Trophoblast cell (in vitro differentiated cells and primary cell): ENCODE results near the gene OGDH.
A peak's percentile ranks its signal among the peaks of the same experiment; 100 is the strongest.

Experiments used
- DNase-seq, 2 donors: peaks; one replicate each; pipeline ENCODE4 v3.0.0-alpha.2; 2016
- H2AFZ ChIP-seq: 2 replicates; pipeline ENCODE4 v1.6.1; 2013; ENCODE audit warnings: low read length, moderate library complexity, mild to moderate bottlenecking; ENCODE audit not compliant: insufficient read depth, poor library complexity
- H2AK5ac ChIP-seq: 2 replicates; pipeline ENCODE4 v1.6.1; 2013; ENCODE audit warnings: mild to moderate bottlenecking, low read length
- H2BK120ac ChIP-seq: 2 replicates; pipeline ENCODE4 v1.6.1; 2013; ENCODE audit warnings: low read length, mild to moderate bottlenecking, moderate library complexity; ENCODE audit not compliant: insufficient read depth, poor library complexity
- H2BK12ac ChIP-seq: 2 replicates; pipeline ENCODE4 v1.6.1; 2013; ENCODE audit warnings: mild to moderate bottlenecking, low read length, moderate library complexity
- H2BK5ac ChIP-seq: 2 replicates; pipeline ENCODE4 v1.6.1; 2013; ENCODE audit warnings: low read length, low read depth, moderate library complexity, mild to moderate bottlenecking; ENCODE audit not compliant: poor library complexity
- H3K14ac ChIP-seq: 2 replicates; pipeline ENCODE4 v1.6.1; 2013; ENCODE audit warnings: mild to moderate bottlenecking, low read length
- H3K18ac ChIP-seq: 2 replicates; pipeline ENCODE4 v1.6.1; 2013; ENCODE audit warnings: mild to moderate bottlenecking, low read length
- H3K23ac ChIP-seq: 2 replicates; pipeline ENCODE4 v1.6.1; 2013; ENCODE audit warnings: low read length
- H3K27ac ChIP-seq: 2 replicates; pipeline ENCODE4 v1.5.1; 2013; ENCODE audit warnings: low read depth, mild to moderate bottlenecking, inconsistent platforms, low read length, moderate library complexity
- H3K27me3 ChIP-seq: 2 replicates; pipeline ENCODE4 v1.6.1; 2013; ENCODE audit warnings: inconsistent platforms, mild to moderate bottlenecking, low read length, moderate library complexity; ENCODE audit not compliant: insufficient read depth
- H3K36me3 ChIP-seq, 2 experiments: 1 replicate in 1 of 2; 2 replicates in 1 of 2; pipeline ENCODE4 v1.6.1; 2013; ENCODE audit warnings: low read length in 2 of 2, mild to moderate bottlenecking in 2 of 2, moderate library complexity in 1 of 2; ENCODE audit not compliant: insufficient read depth in 2 of 2, control insufficient read depth in 1 of 2
- H3K4ac ChIP-seq: 2 replicates; pipeline ENCODE4 v1.6.1; 2013; ENCODE audit warnings: low read depth, mild to moderate bottlenecking, low read length, moderate library complexity
- H3K4me1 ChIP-seq, 2 experiments: 1 replicate in 1 of 2; 2 replicates in 1 of 2; pipeline ENCODE4 v1.6.1; 2013; ENCODE audit warnings: low read length in 2 of 2, mild to moderate bottlenecking in 2 of 2, moderate library complexity in 1 of 2; ENCODE audit not compliant: insufficient read depth in 2 of 2, control insufficient read depth in 1 of 2
- H3K4me2 ChIP-seq: 2 replicates; pipeline ENCODE4 v1.6.1; 2013; ENCODE audit warnings: inconsistent platforms, mild to moderate bottlenecking, low read length, moderate library complexity
- H3K4me3 ChIP-seq: 2 replicates; pipeline ENCODE4 v1.5.1; 2013; ENCODE audit warnings: mild to moderate bottlenecking, low read depth, low read length, inconsistent platforms
- H3K79me1 ChIP-seq: one replicate; pipeline ENCODE4 v1.6.1; 2013; ENCODE audit warnings: low read length
- H3K79me2 ChIP-seq: 2 replicates; pipeline ENCODE4 v1.6.1; 2013; ENCODE audit warnings: low read length, mild to moderate bottlenecking; ENCODE audit not compliant: control insufficient read depth, insufficient read depth, poor library complexity
- H3K9ac ChIP-seq: 2 replicates; pipeline ENCODE4 v1.6.1; 2013; ENCODE audit warnings: mild to moderate bottlenecking, low read length
- H3K9me3 ChIP-seq: 2 replicates; pipeline ENCODE4 v1.6.1; 2013; ENCODE audit warnings: low read depth, mild to moderate bottlenecking, control low read depth, inconsistent platforms, low read length; ENCODE audit not compliant: insufficient read depth
- H4K12ac ChIP-seq: 2 replicates; pipeline ENCODE4 v1.6.1; 2013; ENCODE audit warnings: low read depth, mild to moderate bottlenecking, low read length, moderate library complexity
- H4K8ac ChIP-seq: 2 replicates; pipeline ENCODE4 v1.6.1; 2013; ENCODE audit warnings: low read depth, mild to moderate bottlenecking, low read length, moderate library complexity
- H4K91ac ChIP-seq: one replicate; pipeline ENCODE4 v1.6.1; 2013; ENCODE audit warnings: low read depth, mild to moderate bottlenecking, low read length, moderate library complexity
- WGBS: extraction: QIAGEN DNeasy Blood & Tissue Kit; methylation state at CpG from one replicate; pipeline ENCODE4 v1.1.7; 2013; ENCODE audit warnings: missing lambda C conversion rate; ENCODE audit not compliant: insufficient read length, insufficient coverage; ENCODE audit errors: extremely low coverage; 5-methylcytosine and 5-hydroxymethylcytosine counted together

OGDH gene

DNA sequence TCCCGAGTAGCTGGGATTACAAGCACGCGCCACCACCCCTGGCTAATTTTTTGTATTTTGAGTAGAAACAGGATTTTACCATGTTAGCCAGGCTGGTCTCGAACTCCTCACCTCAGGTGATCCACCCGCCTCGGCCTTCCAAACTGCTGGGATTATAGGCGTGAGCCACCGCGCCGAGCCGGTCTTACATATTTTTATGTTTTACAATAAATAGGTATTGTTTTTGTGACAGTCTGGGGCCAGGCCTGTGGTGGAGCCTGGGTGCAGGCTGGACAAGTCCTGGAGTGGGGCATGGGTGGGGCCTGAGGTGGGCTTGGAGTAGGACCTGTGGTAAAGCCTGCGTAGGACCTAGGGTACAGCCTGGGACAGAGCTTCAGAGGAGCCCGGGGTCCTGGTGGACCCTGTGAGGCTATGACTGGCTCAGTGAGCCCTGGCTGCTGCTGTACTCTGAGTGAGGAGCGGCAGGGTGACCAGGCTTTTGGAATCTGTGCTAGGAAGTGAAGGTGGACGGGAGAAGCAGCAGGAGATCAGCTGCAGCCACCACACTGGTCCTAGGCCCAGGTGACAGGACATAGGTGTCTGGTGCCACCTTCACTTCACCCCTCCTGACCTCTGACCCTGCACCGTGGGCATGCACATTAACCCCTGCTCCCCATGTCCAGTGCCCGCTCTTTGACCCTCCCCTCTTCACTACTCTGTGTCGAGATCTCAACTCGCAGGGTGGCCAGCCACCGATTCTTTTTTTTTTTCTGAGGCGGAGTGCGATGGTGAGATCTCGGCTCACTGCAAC, 132.6 kb downstream of the OGDH start:
- no CpG with 5 or more reads among the region's 23 CpGs for WGBS
- Histone ChIP-seq H4K12ac (no peak overlapping the region), H3K79me1 (no peaks in the 10 kb centered on the region), H3K9me3 (no peaks in the 10 kb centered on the region), H2AK5ac (no peak overlapping the region), H2AFZ (no peak overlapping the region), H3K18ac (no peak overlapping the region), H3K14ac (no peak overlapping the region), H3K4me3 (no peak overlapping the region), H2BK12ac (no peak overlapping the region), H3K36me3 (no peaks in the 10 kb centered on the region), H3K27ac (no peak overlapping the region), H4K91ac (no peak overlapping the region), H3K79me2 (no peaks in the 10 kb centered on the region), H4K8ac (no peak overlapping the region), H3K4me1 (peaks cover 2% of the 10 kb centered on the region in 2 experiments), H3K27me3 (peaks cover 4% of the 10 kb centered on the region), H2BK5ac (no peak overlapping the region), H3K23ac (no peak overlapping the region), H3K9ac (no peak overlapping the region), H3K4me2 (no peak overlapping the region), H3K4ac (no peak overlapping the region), H2BK120ac (no peak overlapping the region)
- peak in 1 of 2 donors; percentile 23 for DNase-seq

DNA sequence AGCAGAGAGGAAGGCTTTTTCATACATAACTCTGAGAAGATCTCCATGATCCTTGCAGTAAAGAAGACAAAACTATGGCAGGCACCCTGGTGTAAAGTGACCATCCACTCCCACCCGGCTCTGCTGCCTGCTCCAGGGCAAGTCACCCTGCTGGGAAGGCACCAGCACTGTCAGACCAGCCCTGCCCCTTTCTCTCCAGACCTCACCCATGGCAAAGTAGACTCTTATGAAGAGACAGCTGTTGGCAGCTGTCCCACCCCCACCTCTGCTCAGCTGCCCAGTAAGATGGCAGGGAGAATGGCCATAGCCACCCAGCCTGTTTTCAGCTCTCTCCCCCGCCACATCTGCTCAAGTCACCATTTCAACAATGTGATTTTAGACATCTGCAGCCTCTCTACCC, 133.6 kb downstream of the OGDH start:
- peaks cover 4% of the 10 kb centered on the region for H3K27me3 ChIP-seq
- H3K4me2 ChIP-seq = no peak overlapping the region
- H3K79me2 ChIP-seq = no peaks in the 10 kb centered on the region
- no peaks in the 10 kb centered on the region for H3K36me3 ChIP-seq
- peaks cover 2% of the 10 kb centered on the region in 2 experiments for H3K4me1 ChIP-seq
- no peak overlapping the region for H3K9ac ChIP-seq
- peak overlapping the region; percentile 35 for H3K4me3 ChIP-seq
- H4K8ac ChIP-seq = no peak overlapping the region
- H2AFZ ChIP-seq = no peak overlapping the region
- H3K9me3 ChIP-seq = no peaks in the 10 kb centered on the region
- no peak overlapping the region for H3K18ac ChIP-seq
- no CpG with 5 or more reads among the region's 2 CpGs for WGBS
- no peak overlapping the region for H3K14ac ChIP-seq
- no peak overlapping the region for H3K4ac ChIP-seq
- no peak for DNase-seq
- no peak overlapping the region for H2AK5ac ChIP-seq
- H4K12ac ChIP-seq = no peak overlapping the region
- H2BK120ac ChIP-seq = no peak overlapping the region
- H2BK5ac ChIP-seq = no peak overlapping the region
- no peaks in the 10 kb centered on the region for H3K79me1 ChIP-seq
- H3K23ac ChIP-seq = no peak overlapping the region
- H3K27ac ChIP-seq = no peak overlapping the region
- no peak overlapping the region for H2BK12ac ChIP-seq
- H4K91ac ChIP-seq = no peak overlapping the region

DNA sequence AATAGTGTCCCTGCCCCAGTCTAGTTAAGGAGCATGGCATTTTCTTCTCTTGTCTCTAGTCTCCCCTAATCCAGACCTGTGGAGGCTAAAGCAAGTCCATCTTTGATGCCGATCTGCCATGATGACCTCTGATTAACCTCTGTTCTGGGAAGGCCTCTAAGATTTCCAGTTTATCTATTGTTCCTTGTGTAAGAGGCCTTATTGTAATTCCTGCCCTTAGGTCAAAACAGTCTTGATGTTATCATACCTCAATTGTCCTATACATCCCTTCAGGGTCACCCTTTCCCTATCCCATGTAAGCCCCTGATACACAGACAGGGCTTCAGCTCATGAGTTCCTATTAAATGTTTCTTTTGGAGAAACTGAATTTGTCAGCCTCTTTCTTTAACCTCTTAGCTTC, 137.3 kb downstream of the OGDH start:
- peak in 1 of 2 donors; percentile 60 for DNase-seq
- H4K12ac ChIP-seq = no peak overlapping the region
- no peak overlapping the region for H3K23ac ChIP-seq
- H3K79me1 ChIP-seq = peaks cover 2% of the 10 kb centered on the region
- no peak overlapping the region for H4K91ac ChIP-seq
- no peak overlapping the region for H3K27ac ChIP-seq
- H3K14ac ChIP-seq = no peak overlapping the region
- peaks cover 2% of the 10 kb centered on the region for H3K79me2 ChIP-seq
- H3K4me1 ChIP-seq = peaks cover 2% of the 10 kb centered on the region in 2 experiments
- no peak overlapping the region for H3K9ac ChIP-seq
- no peak overlapping the region for H3K4me3 ChIP-seq
- no peak overlapping the region for H2AFZ ChIP-seq
- no peaks in the 10 kb centered on the region for H3K36me3 ChIP-seq
- no CpG with 5 or more reads among the region's 1 CpG for WGBS
- H3K4me2 ChIP-seq = no peak overlapping the region
- H4K8ac ChIP-seq = no peak overlapping the region
- no peak overlapping the region for H3K18ac ChIP-seq
- H2AK5ac ChIP-seq = no peak overlapping the region
- peaks cover 4% of the 10 kb centered on the region for H3K27me3 ChIP-seq
- no peak overlapping the region for H2BK120ac ChIP-seq
- no peak overlapping the region for H2BK12ac ChIP-seq
- H3K4ac ChIP-seq = no peak overlapping the region
- H3K9me3 ChIP-seq = no peaks in the 10 kb centered on the region
- no peak overlapping the region for H2BK5ac ChIP-seq

DNA sequence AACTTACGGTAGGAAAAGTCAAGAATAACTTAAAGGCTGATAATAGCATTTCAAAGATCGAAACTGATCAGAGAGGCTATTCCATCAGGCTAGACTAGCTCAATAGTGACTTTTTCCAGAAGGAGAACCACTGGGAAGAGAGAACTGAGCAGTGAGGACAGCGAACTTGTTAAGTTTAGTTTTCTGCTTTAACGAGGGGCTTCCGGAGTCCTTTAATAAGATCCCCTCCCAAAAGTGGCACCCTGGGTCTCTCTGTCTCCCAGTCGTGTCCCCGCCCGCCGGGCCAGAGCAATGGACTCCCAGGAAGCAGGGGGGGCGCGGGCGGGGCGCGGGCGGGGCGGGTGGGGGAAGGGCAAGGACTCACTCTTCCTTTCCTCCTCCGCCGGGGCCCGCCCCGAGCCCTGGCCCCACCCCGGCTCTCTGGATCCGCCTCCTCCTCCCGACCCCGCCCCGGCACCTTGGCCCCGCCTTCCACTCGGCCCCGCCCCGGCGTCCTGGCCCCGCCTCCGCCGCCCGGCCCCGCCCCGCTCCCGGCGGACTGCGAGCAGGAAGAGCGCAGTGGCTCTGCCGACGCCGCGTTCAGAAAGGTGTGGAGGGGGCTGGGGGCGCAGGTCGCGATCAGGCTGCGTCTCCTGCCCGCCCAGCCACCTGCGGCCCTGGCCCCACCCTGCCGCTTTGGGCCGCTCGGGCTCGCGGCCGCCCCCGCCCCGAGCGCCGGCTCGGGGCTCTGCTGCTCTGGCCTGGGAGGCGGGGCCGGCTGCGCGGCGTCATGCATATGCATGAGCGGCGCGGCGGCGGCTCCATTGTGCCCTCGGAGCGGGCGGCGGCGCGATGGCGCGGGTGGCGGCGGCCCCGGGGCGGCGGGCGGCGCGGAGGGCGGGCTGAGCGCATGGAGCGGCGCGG, 141.9 kb downstream of the OGDH start, which contains the start of gene ZMIZ2:
Gene ZMIZ2, plus strand, starts transcription at position 803 of the 903 bp plus-strand sequence. CDS start 7,403 bp downstream, outside the sequence.
- no peak within 1 kb of the TSS for H3K23ac ChIP-seq
- DNase-seq = peak; percentile 82 to 90
- peak within 1 kb of the TSS; percentile 38 for H2AK5ac ChIP-seq
- H3K79me2 ChIP-seq = peaks cover 6% of the 10 kb centered on the region
- peak within 1 kb of the TSS; percentile 92 for H3K27ac ChIP-seq
- no peak within 1 kb of the TSS for H2BK12ac ChIP-seq
- peak within 1 kb of the TSS; percentile 91 for H3K4ac ChIP-seq
- H3K9me3 ChIP-seq = no peaks in the 10 kb centered on the region
- peak within 1 kb of the TSS; percentile 57 for H3K9ac ChIP-seq
- peak within 1 kb of the TSS; percentile 96 for H4K12ac ChIP-seq
- peak within 1 kb of the TSS; percentile 98 for H3K18ac ChIP-seq
- peak within 1 kb of the TSS; percentile 98 for H2BK5ac ChIP-seq
- H2BK120ac ChIP-seq = peak within 1 kb of the TSS; percentile 91
- H2AFZ ChIP-seq = peak within 1 kb of the TSS; percentile 74
- no peaks in the 10 kb centered on the region for H3K27me3 ChIP-seq
- H3K4me1 ChIP-seq = peaks cover 12 to 19% of the 10 kb centered on the region in 2 experiments
- H3K4me2 ChIP-seq = peak within 1 kb of the TSS; percentile 85
- no peaks in the 10 kb centered on the region for H3K36me3 ChIP-seq
- peaks cover 5% of the 10 kb centered on the region for H3K79me1 ChIP-seq
- H4K91ac ChIP-seq = peak within 1 kb of the TSS; percentile 97
- H3K4me3 ChIP-seq = peak within 1 kb of the TSS; percentile 95
- H4K8ac ChIP-seq = peak within 1 kb of the TSS; percentile 96
- WGBS = no CpG with 5 or more reads among the region's 92 CpGs
- peak within 1 kb of the TSS; percentile 97 for H3K14ac ChIP-seq
